SK-N-SH (cell line): ENCODE measurements around the gene NKD1. TPM values are rescaled to one million over a fixed set of nuclear protein-coding genes. Genes with fewer than 3 reads are reported as not detected.

Source experiments
- CTCF ChIA-PET: fragments of 300-600, 350-600 bp; formaldehyde crosslinking; extraction: SDS; loops from one replicate; lab custom pipeline; 2021; lab: Yijun Ruan, JAX
- POLR2A ChIA-PET: fragments of 350-600 bp; sonication (Branson Sonifier 250); formaldehyde crosslinking; extraction: SDS; loops from one replicate; lab custom pipeline; 2020; ENCODE audit warnings: antibody characterized with exemption, inconsistent platforms; lab: Yijun Ruan, JAX
- DNase-seq: peaks from one replicate; pipeline ENCODE4 v3.0.0; 2012
- H2AFZ ChIP-seq: fragments of 200-600 bp; sonication (generic); 2 replicates; pipeline ENCODE4 v1.8.1; 2016; ENCODE audit warnings: antibody characterized with exemption, mild to moderate bottlenecking, low read depth
- H3F3A ChIP-seq: fragments of 200-600 bp; sonication (generic); replicated peaks from 2 replicates; pipeline ENCODE3; 2016; ENCODE audit warnings: antibody characterized with exemption, mild to moderate bottlenecking; ENCODE audit not compliant: insufficient read depth
- H3K27ac ChIP-seq, 2 experiments: fragments of 200-500 bp in 1 of 2; fragments of 200-600 bp in 1 of 2; sonication (Bioruptor generic) in 1 of 2; sonication (generic), shearing (Covaris generic) in 1 of 2; 2 replicates each; pipeline versions ENCODE4 v1.5.1 to v1.6.1; 2014 to 2016; ENCODE audit warnings: low read depth in 2 of 2, inconsistent platforms in 1 of 2, low read length in 1 of 2, mild to moderate bottlenecking in 1 of 2, mixed read lengths in 1 of 2
- H3K27me3 ChIP-seq: fragments of 200-600 bp; sonication (generic), shearing (Covaris generic); 2 replicates; pipeline ENCODE4 v1.6.1; 2016; ENCODE audit warnings: mixed run types; ENCODE audit not compliant: insufficient read depth
- H3K36me3 ChIP-seq, 2 experiments: fragments of 200-500 bp in 1 of 2; fragments of 200-600 bp in 1 of 2; sonication (Bioruptor generic) in 1 of 2; sonication (generic) in 1 of 2; replicated peaks in 1 of 2; 2 replicates each; pipeline versions ENCODE3 to v1.5.1; 2014 to 2016; ENCODE audit warnings: low read length in 1 of 2, mild to moderate bottlenecking in 1 of 2; ENCODE audit not compliant: insufficient read depth in 2 of 2, control insufficient read depth in 1 of 2
- H3K4me1 ChIP-seq, 2 experiments: fragments of 200-500 bp in 1 of 2; fragments of 200-600 bp in 1 of 2; sonication (Bioruptor generic) in 1 of 2; sonication (generic), shearing (Covaris generic) in 1 of 2; 2 replicates each; pipeline versions ENCODE4 v1.5.1 to v1.6.1; 2014 to 2016; ENCODE audit warnings: low read depth in 1 of 2, low read length in 1 of 2, mixed run types in 1 of 2; ENCODE audit not compliant: insufficient read depth in 2 of 2, control insufficient read depth in 1 of 2
- H3K4me2 ChIP-seq: fragments of 200-600 bp; sonication (generic), shearing (Covaris generic); 2 replicates; pipeline ENCODE4 v1.6.1; 2017; ENCODE audit warnings: mixed run types
- H3K4me3 ChIP-seq, 2 experiments: fragments of 200-500 bp in 1 of 2; fragments of 200-600 bp in 1 of 2; sonication (Bioruptor generic) in 1 of 2; sonication (generic), shearing (Covaris generic) in 1 of 2; 2 replicates each; pipeline versions ENCODE4 v1.5.1 to v1.8.1; 2014 to 2016; ENCODE audit warnings: low read depth in 2 of 2, inconsistent platforms in 1 of 2, low read length in 1 of 2, mild to moderate bottlenecking in 1 of 2, mixed read lengths in 1 of 2, moderate library complexity in 1 of 2
- H3K79me2 ChIP-seq: fragments of 200-600 bp; sonication (generic); 2 replicates; pipeline ENCODE4 v1.8.1; 2017; ENCODE audit warnings: mild to moderate bottlenecking; ENCODE audit not compliant: insufficient read depth
- H3K9ac ChIP-seq: fragments of 200-600 bp; sonication (generic); 2 replicates; pipeline ENCODE4 v1.6.1; 2017; ENCODE audit warnings: mixed run types
- H3K9me2 ChIP-seq: fragments of 200-600 bp; sonication (generic); 2 replicates; pipeline ENCODE4 v1.6.1; 2017; ENCODE audit warnings: mixed run types
- H3K9me3 ChIP-seq: fragments of 200-600 bp; sonication (generic); 2 replicates; pipeline ENCODE4 v1.6.1; 2017; ENCODE audit warnings: mixed run types, mild to moderate bottlenecking, moderate library complexity
- H4K20me1 ChIP-seq: fragments of 200-600 bp; sonication (generic); 2 replicates; pipeline ENCODE4 v1.6.1; 2017; ENCODE audit warnings: mild to moderate bottlenecking, mixed run types; ENCODE audit not compliant: insufficient read depth
- ELF1 ChIP-seq: IDR thresholded peaks from 2 replicates; pipeline ENCODE4 v1.4.0; 2012
- EZH2phosphoT487 ChIP-seq: fragments of 200-600 bp; sonication (generic); IDR thresholded peaks from 2 replicates; pipeline ENCODE4 v1.6.1; 2017; ENCODE audit warnings: low read depth, mixed run types, mild to moderate bottlenecking, antibody characterized with exemption, moderate library complexity, borderline replicate concordance
- FOXJ3 ChIP-seq: sonication (generic); formaldehyde crosslinking; IDR thresholded peaks from 2 replicates; pipeline ENCODE4 v1.5.1; 2020; ENCODE audit warnings: mild to moderate bottlenecking, missing genetic modification reagents
- GATA2 ChIP-seq: sonication (generic); formaldehyde crosslinking; IDR thresholded peaks from 2 replicates; pipeline ENCODE4 v1.5.0; 2020; ENCODE audit warnings: mild to moderate bottlenecking, missing genetic modification reagents
- MXI1 ChIP-seq: IDR thresholded peaks from 2 replicates; pipeline ENCODE4 v1.6.1; 2012; ENCODE audit warnings: mild to moderate bottlenecking, low read depth, low read length, improper control_type of control experiment
- NFIC ChIP-seq: IDR thresholded peaks from 2 replicates; pipeline ENCODE4 v1.4.0; 2012; ENCODE audit warnings: borderline replicate concordance
- NRF1 ChIP-seq: IDR thresholded peaks from 2 replicates; pipeline ENCODE4 v1.6.1; 2012; ENCODE audit warnings: low read depth, mild to moderate bottlenecking, low read length
- POLR2AphosphoS5 ChIP-seq: IDR thresholded peaks from 2 replicates; pipeline ENCODE4 v1.6.1; 2012; ENCODE audit warnings: low read depth, low read length
- RAD21 ChIP-seq: IDR thresholded peaks from 2 replicates; pipeline ENCODE4 v1.6.1; 2012; ENCODE audit warnings: mild to moderate bottlenecking, low read length
- RXRA ChIP-seq: IDR thresholded peaks from 2 replicates; pipeline ENCODE4 v1.4.0; 2012; ENCODE audit warnings: low read depth, mild to moderate bottlenecking, borderline replicate concordance
- SIN3A ChIP-seq: IDR thresholded peaks from 2 replicates; pipeline ENCODE4 v1.6.1; 2012; ENCODE audit warnings: low read depth, mild to moderate bottlenecking, low read length, moderate library complexity, borderline replicate concordance
- SMC3 ChIP-seq: IDR thresholded peaks from 2 replicates; pipeline ENCODE4 v1.6.1; 2012; ENCODE audit warnings: low read depth, low read length, improper control_type of control experiment
- TEAD4 ChIP-seq: IDR thresholded peaks from 2 replicates; pipeline ENCODE4 v1.4.0; 2012; ENCODE audit warnings: mild to moderate bottlenecking, borderline replicate concordance; ENCODE audit not compliant: insufficient read depth
- YY1 ChIP-seq: IDR thresholded peaks from 2 replicates; pipeline ENCODE4 v1.4.0; 2012; ENCODE audit warnings: low read depth, mild to moderate bottlenecking
- WGBS: methylation state at CpG from one replicate; pipeline ENCODE4 v1.1.6; 2017; ENCODE audit warnings: low lambda C conversion rate; 5-methylcytosine and 5-hydroxymethylcytosine counted together
- polyA plus RNA-seq, 3 experiments: library from polyadenylated mRNA; depleted of rRNA; stranded (reverse); fragments of >200 nt; gene quantifications; 2 replicates each; pipeline ENCODE4 v1.2.3, GENCODE V29; 2012
- TF ChIP-seq, protein P1 (sequence below): IDR thresholded peaks from 2 replicates; pipeline ENCODE4 v1.4.0; 2012; ENCODE audit warnings: low read depth, borderline replicate concordance

Gene NKD1
- polyA plus RNA-seq, 1 of the 3 experiments (the other 2 are of a cell fraction), result 0.02 TPM

DNA sequence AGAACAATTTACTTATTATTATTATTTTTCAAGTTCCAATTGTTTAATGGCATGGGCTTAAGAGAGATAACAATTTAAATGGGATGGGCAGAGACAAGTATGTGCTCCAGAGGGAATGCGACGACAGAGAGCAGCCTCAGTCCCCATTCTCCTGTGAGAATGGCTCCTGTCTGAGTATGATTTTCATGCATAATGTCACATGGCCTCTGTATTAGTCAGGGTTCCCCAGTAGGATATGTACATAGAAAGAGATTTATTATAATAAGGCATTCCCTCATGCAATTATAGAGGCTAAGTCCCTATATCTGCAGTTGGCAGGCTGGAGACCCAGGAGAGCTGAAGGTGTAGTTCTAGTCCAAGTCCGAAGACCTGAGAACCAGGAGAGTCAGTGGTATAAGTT, 22.9 kb upstream of the NKD1 start:
- Histone ChIP-seq H4K20me1 (no peaks in the 10 kb centered on the region), H2AFZ (no peak overlapping the region), H3K79me2 (no peaks in the 10 kb centered on the region), H3K9ac (no peak overlapping the region), H3K9me2 (no peaks in the 10 kb centered on the region), H3K4me2 (no peak overlapping the region), H3K9me3 (no peaks in the 10 kb centered on the region), H3K27me3 (no peaks in the 10 kb centered on the region), H3K4me1 (no peaks in the 10 kb centered on the region), H3K36me3 (no peaks in the 10 kb centered on the region), H3F3A (no peaks in the 10 kb centered on the region), H3K27ac (no peak overlapping the region), H3K4me3 (no peak overlapping the region)
- CTCF ChIA-PET, result interaction anchor here (1.0 to 1.1 kb wide), 2 partner anchors 11 to 15 kb away, joined by 3 read pairs; no protein-coding TSS in a partner anchor
- POLR2A ChIA-PET, result no interaction called here
- no peak for DNase-seq
- TF ChIP-seq SIN3A (no peak), SMC3 (no peak), GATA2 (CRISPR knock-in tag) (no peak), NRF1 (no peak), EZH2phosphoT487 (no peak), ELF1 (no peak), POLR2AphosphoS5 (no peak), YY1 (no peak), TEAD4 (no peak)
- TF ChIP-seq, protein P1, sequence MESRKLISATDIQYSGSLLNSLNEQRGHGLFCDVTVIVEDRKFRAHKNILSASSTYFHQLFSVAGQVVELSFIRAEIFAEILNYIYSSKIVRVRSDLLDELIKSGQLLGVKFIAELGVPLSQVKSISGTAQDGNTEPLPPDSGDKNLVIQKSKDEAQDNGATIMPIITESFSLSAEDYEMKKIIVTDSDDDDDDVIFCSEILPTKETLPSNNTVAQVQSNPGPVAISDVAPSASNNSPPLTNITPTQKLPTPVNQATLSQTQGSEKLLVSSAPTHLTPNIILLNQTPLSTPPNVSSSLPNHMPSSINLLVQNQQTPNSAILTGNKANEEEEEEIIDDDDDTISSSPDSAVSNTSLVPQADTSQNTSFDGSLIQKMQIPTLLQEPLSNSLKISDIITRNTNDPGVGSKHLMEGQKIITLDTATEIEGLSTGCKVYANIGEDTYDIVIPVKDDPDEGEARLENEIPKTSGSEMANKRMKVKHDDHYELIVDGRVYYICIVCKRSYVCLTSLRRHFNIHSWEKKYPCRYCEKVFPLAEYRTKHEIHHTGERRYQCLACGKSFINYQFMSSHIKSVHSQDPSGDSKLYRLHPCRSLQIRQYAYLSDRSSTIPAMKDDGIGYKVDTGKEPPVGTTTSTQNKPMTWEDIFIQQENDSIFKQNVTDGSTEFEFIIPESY, result no peak
- WGBS, result 49% methylated on average over 3 of the region's 3 CpGs

DNA sequence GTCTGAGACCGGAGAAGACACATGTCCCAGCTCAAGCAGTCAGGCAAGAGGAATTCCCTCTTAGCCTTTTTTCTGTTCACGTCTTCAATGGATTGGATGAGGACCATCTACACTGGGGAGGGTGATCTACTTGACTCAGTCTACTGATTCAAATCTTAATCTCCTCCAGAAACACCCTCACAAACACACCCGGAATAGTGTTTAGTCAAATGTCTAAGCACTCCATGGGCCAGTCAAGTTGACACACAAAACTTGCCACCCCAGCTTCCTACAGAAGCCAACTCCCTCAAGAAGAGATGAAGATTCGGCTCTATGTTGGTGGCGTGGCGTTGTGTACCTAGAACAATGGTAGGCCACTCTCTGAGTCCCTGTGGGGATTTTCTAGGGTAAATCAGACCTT, 22.5 kb upstream of the NKD1 start:
- Histone ChIP-seq H3K27me3 (no peaks in the 10 kb centered on the region), H2AFZ (no peak overlapping the region), H3K4me1 (no peaks in the 10 kb centered on the region), H3K9ac (no peak overlapping the region), H3K27ac (no peak overlapping the region), H3K9me3 (no peaks in the 10 kb centered on the region), H3K4me2 (no peak overlapping the region), H3K36me3 (no peaks in the 10 kb centered on the region), H3K9me2 (no peaks in the 10 kb centered on the region), H3K4me3 (no peak overlapping the region), H3F3A (no peaks in the 10 kb centered on the region), H4K20me1 (no peaks in the 10 kb centered on the region), H3K79me2 (no peaks in the 10 kb centered on the region)
- ChIA-PET POLR2A (no interaction called here), CTCF (no interaction called here)
- TF ChIP-seq FOXJ3, result no peak
- no peak for TF ChIP-seq EZH2phosphoT487
- no peak for TF ChIP-seq NFIC
- TF ChIP-seq NRF1, result no peak
- TF ChIP-seq SIN3A, result no peak
- no peak for TF ChIP-seq RAD21
- no peak for TF ChIP-seq RXRA
- TF ChIP-seq MXI1, result no peak
- TF ChIP-seq ELF1, result no peak
- 23% methylated on average over 6 of the region's 6 CpGs for WGBS
- DNase-seq, result no peak
